Central memory CD8-positive, alpha-beta T cell (primary cell): ENCODE measurements around the gene MAP7D3.
"Not testable (repeated sequence)": the region's sequence is repeated elsewhere in the genome, so short reads cannot be mapped to it uniquely, and the experiment has no call there.

ENCODE experiments used
- ATAC-seq: fragments of 150-1000 bp; cut with Tn5 transposase; replicated peaks from 2 replicates; pipeline ENCODE4 v1.10.0; 2022; ENCODE audit warnings: mild to moderate bottlenecking, moderate FRiP score, moderate number of reproducible peaks; ENCODE audit not compliant: poor library complexity, severe bottlenecking; ENCODE audit errors: extremely low read depth
- DNase-seq, 2 donors: peaks; one replicate each; pipeline ENCODE4 v3.0.0; 2021; ENCODE audit warnings: low spot score in 2 of 2
- H3K27ac Mint-ChIP-seq: one replicate; pipeline ENCODE4 v1.8.0; 2022; ENCODE audit warnings: low read depth, mild to moderate bottlenecking, moderate library complexity, mixed read lengths
- H3K27me3 Mint-ChIP-seq: one replicate; pipeline ENCODE4 v1.8.0; 2022; ENCODE audit warnings: mixed read lengths
- H3K36me3 Mint-ChIP-seq: one replicate; pipeline ENCODE4 v1.8.0; 2022; ENCODE audit warnings: mild to moderate bottlenecking, moderate library complexity, mixed read lengths; ENCODE audit not compliant: insufficient read depth
- H3K4me1 Mint-ChIP-seq: one replicate; pipeline ENCODE4 v1.8.0; 2022; ENCODE audit warnings: mixed read lengths
- H3K4me3 Mint-ChIP-seq: one replicate; pipeline ENCODE4 v1.8.0; 2022; ENCODE audit warnings: mild to moderate bottlenecking, moderate library complexity, mixed read lengths
- H3K9me3 Mint-ChIP-seq: one replicate; pipeline ENCODE4 v1.8.0; 2022; ENCODE audit warnings: mixed read lengths

Gene MAP7D3

DNA sequence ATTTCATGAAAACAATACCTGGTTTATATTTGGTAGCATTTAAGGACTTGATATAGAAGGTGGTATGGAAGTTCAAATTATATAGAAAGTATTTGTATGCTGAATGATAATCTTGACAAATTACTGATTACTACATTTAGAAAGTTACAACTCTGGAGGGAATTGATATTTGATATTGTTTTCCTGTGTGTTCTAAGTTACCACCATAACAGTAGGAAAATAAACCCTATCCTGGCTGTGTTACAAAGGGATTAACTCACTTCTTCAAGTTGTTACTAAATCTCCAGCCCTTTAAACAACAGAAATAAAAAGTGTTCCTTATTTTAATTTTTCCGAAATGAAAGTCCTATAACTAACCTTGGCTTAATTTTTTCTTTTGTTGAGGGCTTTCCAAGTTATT is 67.3 kb downstream of the MAP7D3 start:
- H3K4me1 Mint-ChIP-seq = no peaks in the 10 kb centered on the region
- H3K9me3 Mint-ChIP-seq = no peaks in the 10 kb centered on the region
- no peak for ATAC-seq

GRCh38 chrX:136183172-136183571 is 68.0 kb downstream of the MAP7D3 start:
- Mint-ChIP-seq H3K9me3 (no peaks in the 10 kb centered on the region), H3K27me3 (no peaks in the 10 kb centered on the region), H3K4me1 (no peaks in the 10 kb centered on the region), H3K27ac (no peak overlapping the region), H3K36me3 (no peaks in the 10 kb centered on the region), H3K4me3 (no peak overlapping the region)
- DNase-seq (no peak), ATAC-seq (no peak)

More for the DNA sequence above, 67.3 kb downstream of the MAP7D3 start:
- no peak for DNase-seq
- H3K36me3 Mint-ChIP-seq = no peaks in the 10 kb centered on the region
- no peaks in the 10 kb centered on the region for H3K27me3 Mint-ChIP-seq
- H3K4me3 Mint-ChIP-seq = no peak overlapping the region
- H3K27ac Mint-ChIP-seq = no peak overlapping the region

DNA sequence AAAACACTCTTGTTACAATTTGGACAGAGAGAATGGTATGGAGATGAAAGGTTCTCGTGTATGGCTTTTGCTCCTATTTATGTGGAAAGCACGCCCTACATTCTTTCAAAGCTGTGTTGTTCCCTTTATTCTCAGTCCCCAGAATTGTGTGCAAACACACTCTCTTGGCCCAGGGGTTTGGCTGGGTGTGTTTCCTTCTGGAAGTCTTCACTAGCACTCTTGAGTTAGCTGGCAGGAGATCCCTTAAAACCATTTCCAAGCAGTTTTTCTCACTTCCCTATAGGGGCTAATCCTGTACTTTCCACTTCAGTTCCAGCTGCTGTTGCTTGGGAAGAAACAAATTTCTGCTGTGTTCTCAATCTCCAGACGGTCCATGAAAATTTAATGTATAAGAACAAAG is 68.8 kb downstream of the MAP7D3 start:
- no peaks in the 10 kb centered on the region for H3K4me1 Mint-ChIP-seq
- H3K9me3 Mint-ChIP-seq = no peaks in the 10 kb centered on the region
- H3K27ac Mint-ChIP-seq = no peak overlapping the region
- DNase-seq (no peak), ATAC-seq (no peak)
- no peaks in the 10 kb centered on the region for H3K27me3 Mint-ChIP-seq
- H3K4me3 Mint-ChIP-seq = no peak overlapping the region
- no peaks in the 10 kb centered on the region for H3K36me3 Mint-ChIP-seq

DNA sequence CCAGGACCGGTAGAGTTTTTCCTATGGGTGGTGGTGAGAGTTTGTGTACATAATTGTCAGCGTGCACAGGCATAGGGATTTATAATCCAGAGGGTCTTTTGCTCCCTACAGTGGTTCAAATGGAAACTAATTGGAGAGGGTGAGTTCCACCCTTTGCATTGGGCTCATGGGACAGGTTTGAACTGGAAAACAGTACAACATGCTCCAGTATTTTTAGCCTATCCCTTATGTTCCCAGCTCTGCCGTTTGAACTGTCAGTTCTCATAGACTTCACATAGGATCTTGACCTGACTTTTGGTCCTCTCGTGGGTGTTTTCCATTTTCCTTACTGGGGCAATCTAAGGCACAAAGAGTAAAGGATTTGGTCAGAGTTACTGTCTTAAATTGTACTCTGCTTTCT is 72.1 kb downstream of the MAP7D3 start:
- H3K4me3 Mint-ChIP-seq = no peak overlapping the region
- no peaks in the 10 kb centered on the region for H3K36me3 Mint-ChIP-seq
- DNase-seq (no peak), ATAC-seq (no peak)
- H3K27me3 Mint-ChIP-seq = no peaks in the 10 kb centered on the region
- H3K27ac Mint-ChIP-seq = no peak overlapping the region
- no peaks in the 10 kb centered on the region for H3K9me3 Mint-ChIP-seq
- no peaks in the 10 kb centered on the region for H3K4me1 Mint-ChIP-seq

DNA sequence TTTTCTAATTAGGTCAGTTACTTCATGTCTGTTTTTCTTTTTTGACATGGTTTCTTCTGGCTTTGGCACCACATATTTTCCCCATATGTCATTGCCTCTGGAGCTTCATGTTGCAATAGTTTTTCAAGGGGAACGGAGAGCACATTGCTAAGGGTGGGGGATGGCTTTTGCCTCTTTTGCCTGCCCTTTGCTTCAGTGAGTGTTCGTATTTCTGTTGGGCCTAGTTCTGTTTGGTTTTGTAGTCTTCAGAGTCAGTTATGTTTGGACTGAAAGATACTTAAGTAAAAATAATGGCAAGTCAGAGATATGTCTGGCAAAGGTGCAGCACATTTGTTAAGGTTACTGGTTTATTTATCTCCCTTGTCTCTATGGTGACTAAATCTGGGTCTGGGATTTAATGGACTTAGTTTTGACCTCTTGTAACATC is 74.8 kb downstream of the MAP7D3 start:
- no peak for ATAC-seq
- H3K27ac Mint-ChIP-seq = no peak overlapping the region

GRCh38 chrX:136171420-136171819 is 79.8 kb downstream of the MAP7D3 start:
- ATAC-seq = no peak
- no peak for DNase-seq
- Mint-ChIP-seq H3K4me3 (no peak overlapping the region), H3K4me1 (no peaks in the 10 kb centered on the region), H3K27me3 (no peaks in the 10 kb centered on the region), H3K36me3 (peaks cover 2% of the 10 kb centered on the region), H3K9me3 (no peaks in the 10 kb centered on the region), H3K27ac (no peak overlapping the region)

More for the DNA sequence above, 74.8 kb downstream of the MAP7D3 start:
- H3K36me3 Mint-ChIP-seq = peaks cover 2% of the 10 kb centered on the region
- no peak overlapping the region for H3K4me3 Mint-ChIP-seq
- DNase-seq = no peak
- H3K4me1 Mint-ChIP-seq = no peaks in the 10 kb centered on the region
- no peaks in the 10 kb centered on the region for H3K27me3 Mint-ChIP-seq
- no peaks in the 10 kb centered on the region for H3K9me3 Mint-ChIP-seq

DNA sequence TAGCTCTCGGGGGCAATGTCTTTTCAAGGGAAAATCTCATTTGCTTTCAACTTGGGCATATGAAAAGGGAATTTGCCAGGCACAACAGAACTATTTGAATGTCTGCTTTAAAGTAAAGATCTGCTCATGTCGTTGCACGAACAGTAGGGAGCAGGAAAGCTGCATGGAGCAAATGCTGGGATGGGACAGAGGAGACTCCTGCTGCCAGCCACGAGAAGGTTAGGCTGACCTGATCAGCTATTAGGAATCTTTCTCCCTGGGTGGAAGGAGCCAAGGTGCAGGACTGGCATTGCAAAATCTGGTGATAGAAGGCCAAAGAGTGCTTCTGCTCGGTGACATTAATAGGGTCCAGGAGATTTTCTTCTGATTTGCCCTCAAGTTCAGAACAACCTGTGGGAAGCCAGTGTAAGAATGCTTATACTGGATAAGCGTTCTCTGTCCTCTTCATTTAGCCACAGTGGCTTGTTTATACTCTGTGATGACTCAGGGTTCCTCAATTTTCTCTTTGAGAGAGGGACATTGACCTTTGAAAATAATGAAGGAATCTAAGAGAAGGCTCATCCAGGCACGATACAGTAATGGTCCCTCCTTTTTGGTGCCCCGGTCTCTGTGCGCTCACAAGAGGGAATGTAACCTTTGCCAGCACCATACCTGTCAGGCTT is 80.9 kb downstream of the MAP7D3 start:
- no peak for ATAC-seq
- H3K36me3 Mint-ChIP-seq = peaks cover 2% of the 10 kb centered on the region
- DNase-seq = no peak
- no peak overlapping the region for H3K4me3 Mint-ChIP-seq
- no peaks in the 10 kb centered on the region for H3K9me3 Mint-ChIP-seq
- H3K27ac Mint-ChIP-seq = no peak overlapping the region
- H3K4me1 Mint-ChIP-seq = no peaks in the 10 kb centered on the region
- H3K27me3 Mint-ChIP-seq = no peaks in the 10 kb centered on the region

DNA sequence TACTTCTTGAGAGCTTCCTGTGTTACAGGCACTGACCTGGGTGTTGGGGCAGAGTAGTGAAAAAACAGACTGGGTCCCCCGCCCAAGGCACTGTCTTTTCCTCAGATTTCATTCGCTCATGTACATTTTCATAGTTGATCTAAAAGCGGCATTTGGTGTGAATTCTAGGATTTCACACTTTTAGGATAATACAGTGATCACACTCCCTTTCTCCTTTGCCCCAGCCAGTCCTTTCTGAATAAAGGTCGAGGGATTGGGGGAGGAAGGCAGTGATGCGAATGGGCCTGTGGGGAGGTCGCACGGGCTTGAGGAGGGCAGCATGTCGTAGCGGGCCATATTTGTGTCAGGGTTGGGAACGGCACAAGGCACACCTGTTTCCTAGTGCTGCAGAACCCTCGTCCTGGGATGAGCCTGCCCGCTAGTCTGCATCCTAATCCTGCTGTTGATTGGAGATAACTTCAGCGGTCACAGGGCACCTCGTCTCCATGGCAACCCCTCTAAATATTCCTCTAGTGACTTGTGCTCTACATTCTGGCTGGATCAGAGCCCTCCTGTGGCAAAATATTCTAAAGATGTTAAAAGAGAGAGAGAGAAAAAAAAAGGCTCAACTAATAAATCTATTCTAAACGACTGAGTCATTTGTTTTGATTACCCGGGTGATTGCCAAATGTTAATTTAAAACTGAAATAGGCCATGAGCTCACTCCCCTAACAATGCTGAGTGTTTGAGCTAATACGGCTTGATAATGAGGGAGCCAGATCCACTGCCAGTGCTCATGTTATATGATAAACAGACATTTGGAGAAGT is 82.1 kb downstream of the MAP7D3 start:
- Mint-ChIP-seq H3K36me3 (peaks cover 2% of the 10 kb centered on the region), H3K27me3 (no peaks in the 10 kb centered on the region), H3K4me3 (no peak overlapping the region), H3K9me3 (no peaks in the 10 kb centered on the region), H3K4me1 (no peaks in the 10 kb centered on the region), H3K27ac (no peak overlapping the region)
- DNase-seq (no peak), ATAC-seq (no peak)

DNA sequence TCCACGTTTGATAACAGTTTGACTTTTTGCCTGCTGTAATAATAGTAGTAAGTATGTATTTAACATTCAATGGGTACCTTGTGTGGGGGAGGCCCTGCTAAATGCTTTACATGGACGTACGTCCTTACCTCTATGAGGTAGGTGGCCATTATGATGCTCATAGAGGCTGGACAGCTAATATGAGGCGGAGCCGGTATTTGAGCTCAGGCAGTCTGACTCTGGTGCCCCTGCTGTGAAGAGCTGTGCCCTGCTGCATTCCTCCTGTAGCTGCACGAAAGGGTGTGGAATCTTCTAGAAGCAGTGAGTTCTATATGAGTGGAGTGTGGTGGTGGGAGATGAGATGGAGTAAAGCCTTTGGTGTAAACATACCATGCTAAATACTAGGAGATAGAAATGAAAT is 83.2 kb downstream of the MAP7D3 start:
- not testable (repeated sequence) for H3K27me3 Mint-ChIP-seq, H3K9me3 Mint-ChIP-seq, H3K27ac Mint-ChIP-seq, DNase-seq, H3K36me3 Mint-ChIP-seq, H3K4me1 Mint-ChIP-seq, ATAC-seq, H3K4me3 Mint-ChIP-seq

DNA sequence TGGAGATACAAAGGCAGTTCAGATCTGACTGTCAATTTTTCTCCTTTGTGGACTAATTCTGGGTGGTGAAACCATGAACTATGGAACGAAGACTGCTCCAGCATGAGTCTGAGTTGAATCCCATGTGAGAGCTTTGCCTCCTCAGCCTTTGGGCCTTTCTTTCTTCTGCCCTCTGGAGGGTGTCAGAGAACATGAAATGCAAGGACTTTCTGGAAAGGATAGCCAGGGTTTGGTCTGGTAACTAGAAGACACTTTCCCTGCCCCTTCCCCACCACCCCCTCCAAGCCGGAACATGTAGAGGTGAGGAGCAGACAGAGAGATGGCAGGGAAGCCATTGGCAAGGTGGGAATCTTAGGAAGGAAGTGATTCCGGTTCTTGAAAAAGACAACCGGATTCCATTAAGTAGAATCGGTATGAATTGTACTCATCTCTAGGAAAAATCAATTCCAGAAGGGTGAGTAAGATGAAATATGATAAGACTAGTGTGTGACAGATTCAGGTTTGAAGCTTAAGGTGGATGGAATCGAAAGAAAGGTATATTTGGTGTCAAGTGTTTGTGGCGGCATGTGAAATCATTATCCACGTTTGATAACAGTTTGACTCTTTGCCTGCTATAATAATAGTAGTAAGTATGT is 84.9 kb downstream of the MAP7D3 start:
- Mint-ChIP-seq H3K4me3 (no peak overlapping the region), H3K36me3 (no peaks in the 10 kb centered on the region), H3K27me3 (peaks cover 6% of the 10 kb centered on the region), H3K27ac (no peak overlapping the region), H3K9me3 (no peaks in the 10 kb centered on the region), H3K4me1 (no peaks in the 10 kb centered on the region)
- no peak for DNase-seq
- ATAC-seq = no peak

- H3K4me3 Mint-ChIP-seq = no peak overlapping the region
- H3K27ac Mint-ChIP-seq = no peak overlapping the region
Observed at GRCh38 chrX:136165406-136165805, 85.8 kb downstream of the MAP7D3 start.

DNA sequence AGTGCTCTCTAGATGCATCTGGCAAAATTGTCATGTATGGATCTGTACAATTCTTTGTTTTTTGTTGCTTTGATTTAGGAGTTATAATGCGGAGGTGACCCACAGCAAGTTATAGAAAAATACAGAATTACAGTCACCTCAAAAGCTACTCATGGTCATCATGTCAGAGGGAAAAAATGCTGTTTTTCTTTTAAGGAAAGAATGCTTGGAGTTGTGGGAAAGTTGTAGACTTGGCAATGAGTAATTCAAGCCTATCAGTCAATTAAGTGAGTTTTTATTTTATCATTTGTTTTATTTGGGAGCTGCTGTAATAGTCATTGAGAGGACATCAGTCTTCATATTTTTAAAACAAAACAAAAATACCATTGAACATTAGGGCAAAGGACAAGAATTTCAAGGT is 87.5 kb downstream of the MAP7D3 start:
- no peaks in the 10 kb centered on the region for H3K9me3 Mint-ChIP-seq
- H3K4me1 Mint-ChIP-seq = no peaks in the 10 kb centered on the region
- DNase-seq (no peak), ATAC-seq (no peak)
- no peak overlapping the region for H3K4me3 Mint-ChIP-seq
- H3K36me3 Mint-ChIP-seq = no peaks in the 10 kb centered on the region
- peaks cover 6% of the 10 kb centered on the region for H3K27me3 Mint-ChIP-seq
- H3K27ac Mint-ChIP-seq = no peak overlapping the region

More at GRCh38 chrX:136165406-136165805, 85.8 kb downstream of the MAP7D3 start:
- H3K36me3 Mint-ChIP-seq = no peaks in the 10 kb centered on the region
- no peak for ATAC-seq
- peaks cover 6% of the 10 kb centered on the region for H3K27me3 Mint-ChIP-seq
- no peaks in the 10 kb centered on the region for H3K4me1 Mint-ChIP-seq
- no peak for DNase-seq
- no peaks in the 10 kb centered on the region for H3K9me3 Mint-ChIP-seq
